Tibial nerve (tissue), 4 donors: Measurements from ENCODE around the gene TCEAL4. TPM values are rescaled to one million over a fixed set of nuclear protein-coding genes. Genes with fewer than 3 reads are reported as not detected.

Source experiments
- DNase-seq, 2 donors: peaks; one replicate each; pipeline ENCODE4 v3.0.0-alpha.2; 2019; ENCODE audit warnings: low spot score in 2 of 2
- H3K27ac ChIP-seq, 4 donors: fragments of 200-600 bp; sonication (generic) in 3 of 4; one replicate each; pipeline ENCODE4 v1.5.1; 2017 to 2019; ENCODE audit warnings: mild to moderate bottlenecking in 1 of 4
- H3K27me3 ChIP-seq, 2 donors: fragments of 200-600 bp; sonication (generic) in 1 of 2; one replicate each; pipeline versions ENCODE4 v1.5.1 to v1.6.0; 2017 to 2019
- H3K36me3 ChIP-seq, 3 donors: fragments of 200-600 bp; sonication (generic); one replicate each; pipeline ENCODE4 v1.5.1; 2018 to 2019
- H3K4me1 ChIP-seq, 4 donors: fragments of 200-600 bp; sonication (generic) in 3 of 4; one replicate each; pipeline ENCODE4 v1.5.1; 2017 to 2019
- H3K4me3 ChIP-seq, 4 donors: fragments of 200-600 bp; sonication (generic) in 3 of 4; one replicate each; pipeline ENCODE4 v1.5.1; 2017 to 2019; ENCODE audit warnings: mild to moderate bottlenecking in 1 of 4, moderate library complexity in 1 of 4
- H3K9me3 ChIP-seq, 4 donors: fragments of 200-600 bp; sonication (generic) in 3 of 4; one replicate each; pipeline ENCODE4 v1.5.1; 2017 to 2019
- CTCF ChIP-seq, 5 experiments: fragments of 200-600 bp in 3 of 5; fragments of 450-650 bp in 2 of 5; sonication (generic) in 3 of 5; IDR thresholded peaks; one replicate each; pipeline ENCODE4 v1.5.1; 2016 to 2019; ENCODE audit warnings: antibody characterized with exemption in 5 of 5, mild to moderate bottlenecking in 3 of 5, moderate library complexity in 2 of 5
- EP300 ChIP-seq, 2 donors: sonication (generic); formaldehyde crosslinking; IDR thresholded peaks; one replicate each; pipeline ENCODE4 v1.6.1; 2017; ENCODE audit warnings: antibody characterized with exemption in 2 of 2, mild to moderate bottlenecking in 1 of 2
- POLR2A ChIP-seq, 2 donors: fragments of 450-650 bp; IDR thresholded peaks; one replicate each; pipeline ENCODE4 v1.6.1; 2017; ENCODE audit warnings: antibody characterized with exemption in 2 of 2, mild to moderate bottlenecking in 2 of 2, moderate library complexity in 2 of 2
- WGBS, 2 donors: methylation state at CpG; one replicate each; pipeline ENCODE4 v1.1.5; 2018; 5-methylcytosine and 5-hydroxymethylcytosine counted together
- total RNA-seq, 4 donors: library from RNA; depleted of rRNA; stranded (reverse); fragments of >200 nt; gene quantifications; one replicate each; pipeline ENCODE4 v1.1.0, GENCODE V29; 2016

Gene TCEAL4
- total RNA-seq, 4 donors from 2014 or later: 164 to 453 (median 204) TPM

- Histone ChIP-seq H3K27me3 (no peaks in the 10 kb centered on the region), H3K27ac (peak overlapping the region; percentile 33 to 92 (median 78)), H3K9me3 (no peaks in the 10 kb centered on the region), H3K4me3 (no peak overlapping the region), H3K36me3 (no peaks in the 10 kb centered on the region), H3K4me1 (peaks cover 0 to 16% (median 0%) of the 10 kb centered on the region in 4 donors)
- 68 to 76% methylated on average over 2 of the region's 2 CpGs for WGBS, 2 donors
- DNase-seq: no peak
- no peak for TF ChIP-seq CTCF (IDR thresholded peaks at IDR 0.05)
- no peak for TF ChIP-seq EP300 (IDR thresholded peaks at IDR 0.05)
- no peak for TF ChIP-seq POLR2A (IDR thresholded peaks at IDR 0.05)
Observed at GRCh38 chrX:103539695-103540094, 45.6 kb upstream of the TCEAL4 start.

- Histone ChIP-seq H3K9me3 (no peaks in the 10 kb centered on the region), H3K27ac (peak overlapping the region; percentile 33 to 92 (median 78)), H3K4me3 (no peak overlapping the region), H3K36me3 (no peaks in the 10 kb centered on the region), H3K4me1 (peaks cover 0 to 16% (median 0%) of the 10 kb centered on the region in 4 donors), H3K27me3 (no peaks in the 10 kb centered on the region)
- DNase-seq: no peak
- TF ChIP-seq CTCF (IDR thresholded peaks at IDR 0.05): no peak
- TF ChIP-seq POLR2A (IDR thresholded peaks at IDR 0.05): no peak
- no peak for TF ChIP-seq EP300 (IDR thresholded peaks at IDR 0.05)
Observed at GRCh38 chrX:103540145-103540544, 45.2 kb upstream of the TCEAL4 start.

GRCh38 chrX:103549916-103550315 lies 35.4 kb upstream of the TCEAL4 start:
- TF ChIP-seq POLR2A (IDR thresholded peaks at IDR 0.05) (no peak), EP300 (IDR thresholded peaks at IDR 0.05) (no peak), CTCF (IDR thresholded peaks at IDR 0.05) (no peak)
- Histone ChIP-seq H3K9me3 (no peaks in the 10 kb centered on the region), H3K27me3 (peaks cover 0 to 9% of the 10 kb centered on the region in 2 donors), H3K36me3 (no peaks in the 10 kb centered on the region), H3K27ac (peak overlapping the region in 1 of 4 donors; percentile 29), H3K4me1 (no peaks in the 10 kb centered on the region), H3K4me3 (no peak overlapping the region)
- 47 to 71% methylated on average over 3 of the region's 3 CpGs for WGBS, 2 donors
- no peak for DNase-seq

- DNase-seq: no peak
- 50 to 61% methylated on average over 3 of the region's 3 CpGs for WGBS, 2 donors
- Histone ChIP-seq H3K4me1 (no peaks in the 10 kb centered on the region), H3K4me3 (no peak overlapping the region), H3K9me3 (no peaks in the 10 kb centered on the region), H3K27ac (peak overlapping the region in 1 of 4 donors; percentile 47), H3K36me3 (no peaks in the 10 kb centered on the region), H3K27me3 (peaks cover 0 to 15% of the 10 kb centered on the region in 2 donors)
- TF ChIP-seq EP300 (IDR thresholded peaks at IDR 0.05) (no peak), POLR2A (IDR thresholded peaks at IDR 0.05) (no peak), CTCF (IDR thresholded peaks at IDR 0.05) (no peak)
Observed at GRCh38 chrX:103550415-103551051, 34.8 kb upstream of the TCEAL4 start.

GRCh38 chrX:103552236-103552635 lies 33.1 kb upstream of the TCEAL4 start:
- Histone ChIP-seq H3K36me3 (no peaks in the 10 kb centered on the region), H3K27me3 (peaks cover 0 to 19% of the 10 kb centered on the region in 2 donors), H3K9me3 (no peaks in the 10 kb centered on the region), H3K27ac (no peak overlapping the region), H3K4me1 (no peaks in the 10 kb centered on the region), H3K4me3 (no peak overlapping the region)
- peak in 1 of 2 donors; percentile 16 for TF ChIP-seq EP300 (IDR thresholded peaks at IDR 0.05)
- TF ChIP-seq CTCF (IDR thresholded peaks at IDR 0.05): no peak
- DNase-seq: no peak
- 86 to 93% methylated on average over 1 of the region's 1 CpG for WGBS, 2 donors
